ENCODE measurements around the gene HOXB2.

DNA sequence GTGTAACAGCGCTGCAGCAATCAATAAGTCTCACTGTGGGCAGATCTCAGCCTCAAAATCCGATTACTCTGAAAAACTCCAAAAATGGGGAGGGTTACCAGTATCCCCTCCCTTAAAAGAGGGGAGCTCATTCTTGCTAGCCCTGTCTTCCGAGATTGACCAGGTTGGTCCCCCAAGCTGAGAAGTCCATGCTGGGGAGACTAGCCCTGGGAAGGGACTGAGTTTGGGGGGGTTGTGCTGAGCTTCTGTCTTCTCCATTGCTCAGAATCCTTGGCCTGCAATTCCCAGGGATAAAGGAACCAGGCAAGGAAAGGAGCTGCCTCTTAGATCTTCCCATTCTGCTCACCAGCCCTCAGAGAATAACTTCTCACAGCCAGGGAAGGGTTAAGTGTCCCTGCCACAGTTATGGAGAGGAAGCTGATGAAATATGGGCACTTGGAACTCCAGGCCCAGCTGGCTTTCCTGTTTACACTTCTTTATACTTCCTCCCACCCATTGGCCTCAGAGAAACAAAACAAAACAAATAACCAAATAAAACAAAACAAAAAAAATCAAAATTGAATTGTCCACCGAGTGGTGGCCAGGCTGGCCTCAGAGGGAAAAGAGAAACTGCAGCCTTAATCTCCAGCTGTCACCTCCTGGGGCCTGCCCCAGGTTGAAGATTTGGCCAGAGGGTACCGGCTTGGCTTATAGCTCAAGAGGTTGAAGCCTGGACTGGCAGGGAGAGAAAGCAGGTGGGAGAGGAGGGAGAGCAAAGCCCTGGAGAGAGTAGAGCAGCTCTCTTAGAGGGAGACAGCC, 42.6 kb upstream of the HOXB2 start:
- TF ChIP-seq, protein P1, sequence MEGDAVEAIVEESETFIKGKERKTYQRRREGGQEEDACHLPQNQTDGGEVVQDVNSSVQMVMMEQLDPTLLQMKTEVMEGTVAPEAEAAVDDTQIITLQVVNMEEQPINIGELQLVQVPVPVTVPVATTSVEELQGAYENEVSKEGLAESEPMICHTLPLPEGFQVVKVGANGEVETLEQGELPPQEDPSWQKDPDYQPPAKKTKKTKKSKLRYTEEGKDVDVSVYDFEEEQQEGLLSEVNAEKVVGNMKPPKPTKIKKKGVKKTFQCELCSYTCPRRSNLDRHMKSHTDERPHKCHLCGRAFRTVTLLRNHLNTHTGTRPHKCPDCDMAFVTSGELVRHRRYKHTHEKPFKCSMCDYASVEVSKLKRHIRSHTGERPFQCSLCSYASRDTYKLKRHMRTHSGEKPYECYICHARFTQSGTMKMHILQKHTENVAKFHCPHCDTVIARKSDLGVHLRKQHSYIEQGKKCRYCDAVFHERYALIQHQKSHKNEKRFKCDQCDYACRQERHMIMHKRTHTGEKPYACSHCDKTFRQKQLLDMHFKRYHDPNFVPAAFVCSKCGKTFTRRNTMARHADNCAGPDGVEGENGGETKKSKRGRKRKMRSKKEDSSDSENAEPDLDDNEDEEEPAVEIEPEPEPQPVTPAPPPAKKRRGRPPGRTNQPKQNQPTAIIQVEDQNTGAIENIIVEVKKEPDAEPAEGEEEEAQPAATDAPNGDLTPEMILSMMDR (IDR thresholded peaks at IDR 0.05; ENCODE audit: low read length): no peak
- TF ChIP-seq EZH2 (IDR thresholded peaks at IDR 0.05; ENCODE audit: borderline replicate concordance, low read length): no peak
